Endothelial cell of umbilical vein (primary cell): Measurements from ENCODE around the gene LONRF2.

Source experiments
- CTCF ChIP-seq, 2 donors: IDR thresholded peaks; 1 replicate in 1 of 2; 2 replicates in 1 of 2; pipeline ENCODE4 v1.5.1; 2011; ENCODE audit warnings: low read length in 2 of 2, mild to moderate bottlenecking in 2 of 2, moderate library complexity in 2 of 2, control low read depth in 1 of 2, inconsistent platforms in 1 of 2, low read depth in 1 of 2; ENCODE audit not compliant: insufficient read depth in 1 of 2; ENCODE audit errors: extremely low read depth in 1 of 2
- EZH2 ChIP-seq: IDR thresholded peaks from 2 replicates; pipeline ENCODE4 v1.6.1; 2012; ENCODE audit warnings: borderline replicate concordance, low read depth, mild to moderate bottlenecking, moderate library complexity, low read length, inconsistent platforms; ENCODE audit not compliant: severe bottlenecking
- GATA2 ChIP-seq: IDR thresholded peaks from 2 replicates; pipeline ENCODE4 v1.7.0; 2011; ENCODE audit warnings: low read depth, mild to moderate bottlenecking, moderate library complexity, mixed read lengths, low read length; ENCODE audit not compliant: insufficient read length, insufficient read depth
- JUN ChIP-seq: IDR thresholded peaks from 2 replicates; pipeline ENCODE4 v1.6.1; 2011; ENCODE audit warnings: borderline replicate concordance, low read depth; ENCODE audit not compliant: insufficient read length, insufficient read depth
- POLR2A ChIP-seq: IDR thresholded peaks from 2 replicates; pipeline ENCODE4 v1.6.1; 2012; ENCODE audit warnings: low read depth, mild to moderate bottlenecking, control low read depth, low read length
- POLR2AphosphoS5 ChIP-seq: IDR thresholded peaks from 2 replicates; pipeline ENCODE4 v1.6.1; 2012; ENCODE audit warnings: low read depth, mild to moderate bottlenecking, control low read depth, low read length, moderate library complexity; ENCODE audit not compliant: insufficient read depth
- TF ChIP-seq, protein P1 (sequence below): IDR thresholded peaks from 2 replicates; pipeline ENCODE4 v1.6.1; 2011; ENCODE audit not compliant: insufficient read depth, insufficient read length

DNA sequence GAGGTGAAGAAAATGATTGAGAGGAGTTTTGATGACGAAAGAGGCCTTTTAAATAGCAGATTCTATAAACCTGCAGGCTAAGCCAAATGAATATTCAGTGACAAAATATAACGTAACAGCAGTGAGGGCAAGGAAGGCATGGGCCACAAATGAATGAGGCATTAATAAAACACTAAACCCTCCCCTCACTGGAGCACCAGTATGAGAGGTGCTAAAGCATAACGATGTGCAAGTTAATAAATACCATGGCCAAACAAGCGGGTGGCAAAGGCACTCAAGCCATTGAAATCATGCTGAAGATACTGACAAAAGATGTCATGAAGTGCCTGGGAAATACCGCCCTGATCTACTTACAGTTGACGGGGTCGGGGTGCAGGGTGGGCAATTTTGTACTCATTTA, 30.2 kb upstream of the LONRF2 start:
- TF ChIP-seq GATA2 (no peak), CTCF (IDR thresholded peaks at IDR 0.05; ENCODE audit: extremely low read depth in 1 of 2, insufficient read depth in 1 of 2, low read depth in 1 of 2, low read length in 2 of 2) (no peak), JUN (no peak), POLR2A (no peak), EZH2 (no peak), POLR2AphosphoS5 (no peak)
- TF ChIP-seq, protein P1, sequence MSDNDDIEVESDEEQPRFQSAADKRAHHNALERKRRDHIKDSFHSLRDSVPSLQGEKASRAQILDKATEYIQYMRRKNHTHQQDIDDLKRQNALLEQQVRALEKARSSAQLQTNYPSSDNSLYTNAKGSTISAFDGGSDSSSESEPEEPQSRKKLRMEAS = no peak
